Measurements from ENCODE around the gene PMM2. TPM values are rescaled to one million over a fixed set of nuclear protein-coding genes. Genes with fewer than 3 reads are reported as not detected.

Gene PMM2
- total and polyA plus RNA-seq, 3 experiments from 2014 or later = 31.2 to 63.3 (median 58.9) TPM

DNA sequence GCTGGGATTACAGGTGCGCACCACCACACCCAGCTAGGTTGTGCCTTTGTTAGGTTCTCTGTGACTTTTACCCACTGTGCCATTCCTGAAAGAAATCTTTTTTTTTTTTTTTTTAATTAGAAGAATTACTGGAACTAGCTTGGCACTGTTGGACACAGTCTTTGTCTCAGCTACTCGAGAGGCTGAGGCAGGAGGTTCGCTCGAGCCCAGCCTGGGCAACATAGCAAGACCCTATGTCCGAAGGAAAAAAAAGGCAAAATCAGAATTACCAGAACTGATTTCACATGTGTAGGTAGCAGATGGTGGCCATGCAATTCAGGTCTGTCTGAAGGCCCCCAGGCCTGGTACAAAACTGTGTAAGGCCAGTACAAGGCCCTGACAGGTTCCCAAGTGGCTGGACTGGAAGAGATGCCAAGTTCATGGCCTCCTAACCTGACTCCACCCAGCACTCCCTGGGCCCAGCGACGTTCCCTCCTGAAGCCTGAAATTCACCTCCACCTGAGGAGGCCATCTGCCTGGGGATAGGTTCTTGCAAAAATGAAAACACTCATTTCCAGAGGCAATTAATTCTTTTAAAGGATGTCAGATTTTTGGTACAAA is 48.2 kb downstream of the PMM2 start:
- Histone ChIP-seq H3K9me3 (ENCODE audit: low read length) (no peaks in the 10 kb centered on the region), H3K36me3 (ENCODE audit: insufficient read depth, low read length) (no peaks in the 10 kb centered on the region), H3K4me3 (ENCODE audit: low read length) (no peak overlapping the region), H3K27ac (ENCODE audit: low read depth, low read length) (no peak overlapping the region), H3K27me3 (ENCODE audit: insufficient read depth, low read length, poor library complexity, severe bottlenecking) (no peaks in the 10 kb centered on the region), H3K4me1 (ENCODE audit: insufficient read depth, low read length) (no peaks in the 10 kb centered on the region)
- Mint-ChIP-seq H3K27ac (peak overlapping the region in 1 of 8 donors; percentile 29), H3K9me3 (no peaks in the 10 kb centered on the region), H3K27me3 (peaks cover 0 to 1% of the 10 kb centered on the region in 2 donors), H3K36me3 (peaks cover 0 to 44% (median 3%) of the 10 kb centered on the region in 3 donors), H3K4me1 (peaks cover 10 to 21% (median 14%) of the 10 kb centered on the region in 3 donors), H3K4me3 (no peak overlapping the region)
- ChIA-PET CTCF (no interaction called here), POLR2A (no interaction called here)
- no peak for DNase-seq

DNA sequence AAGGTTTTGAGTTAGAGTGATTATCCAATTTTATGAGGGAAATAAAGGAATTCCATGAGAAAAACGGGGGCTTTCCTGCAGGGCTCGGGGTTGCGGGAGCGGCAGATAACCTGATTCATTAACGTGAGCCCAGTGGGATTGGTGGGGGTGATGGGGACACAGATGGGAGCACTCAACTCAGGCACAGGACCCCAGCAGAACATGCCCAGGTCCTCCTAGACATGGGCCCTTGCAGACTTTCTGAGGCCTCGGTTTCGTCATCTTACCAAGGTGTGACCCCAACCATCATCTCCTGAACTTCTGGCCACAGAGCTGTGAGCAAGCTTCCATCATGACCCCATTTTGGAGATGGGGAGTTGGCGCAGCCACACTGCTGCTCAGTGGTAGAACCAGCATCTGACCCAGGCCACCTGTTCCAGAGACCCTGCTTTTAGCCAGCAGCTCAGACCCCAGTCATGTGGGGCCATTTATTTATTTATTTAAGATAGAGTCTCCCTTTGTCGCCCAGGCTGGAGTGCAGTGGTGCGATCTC is 48.8 kb downstream of the PMM2 start:
- CTCF ChIA-PET = no interaction called here
- no peaks in the 10 kb centered on the region for H3K4me1 ChIP-seq (ENCODE audit: insufficient read depth, low read length)
- Mint-ChIP-seq H3K27ac (no peak overlapping the region), H3K4me3 (no peak overlapping the region), H3K36me3 (peaks cover 0 to 48% (median 3%) of the 10 kb centered on the region in 3 donors), H3K4me1 (peaks cover 13 to 23% (median 16%) of the 10 kb centered on the region in 3 donors), H3K9me3 (no peaks in the 10 kb centered on the region), H3K27me3 (peaks cover 0 to 1% of the 10 kb centered on the region in 2 donors)
- H3K36me3 ChIP-seq (ENCODE audit: insufficient read depth, low read length) = no peaks in the 10 kb centered on the region
- H3K27ac ChIP-seq (ENCODE audit: low read depth, low read length) = no peak overlapping the region
- POLR2A ChIA-PET = no interaction called here
- no peak overlapping the region for H3K4me3 ChIP-seq (ENCODE audit: low read length)
- H3K27me3 ChIP-seq (ENCODE audit: insufficient read depth, low read length, poor library complexity, severe bottlenecking) = no peaks in the 10 kb centered on the region
- H3K9me3 ChIP-seq (ENCODE audit: low read length) = no peaks in the 10 kb centered on the region
- no peak for DNase-seq

DNA sequence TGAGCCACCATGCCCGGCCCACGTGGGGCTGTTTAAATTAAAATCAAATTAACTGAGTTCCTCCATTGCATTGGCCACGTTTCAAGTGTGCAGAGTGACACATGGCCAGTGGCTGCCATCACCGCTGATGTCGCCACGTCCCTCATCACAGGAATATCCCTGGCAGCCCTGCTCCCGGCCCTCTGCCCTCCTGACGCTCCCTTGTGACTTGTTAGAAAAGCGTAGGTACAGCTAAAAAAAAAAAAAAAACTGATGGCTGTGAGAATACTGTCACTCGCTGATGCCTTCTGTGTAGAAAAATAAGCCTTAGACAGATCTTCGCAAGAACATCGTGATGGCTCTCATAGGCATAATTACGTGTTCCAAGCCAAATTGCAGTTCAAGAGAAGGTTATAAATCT is 49.5 kb downstream of the PMM2 start:
- DNase-seq = no peak
- Mint-ChIP-seq H3K4me3 (no peak overlapping the region), H3K27ac (peak overlapping the region in 2 of 8 donors; percentile 12 to 17), H3K9me3 (no peaks in the 10 kb centered on the region), H3K4me1 (peaks cover 16 to 24% (median 16%) of the 10 kb centered on the region in 3 donors), H3K27me3 (peaks cover 0 to 1% of the 10 kb centered on the region in 2 donors), H3K36me3 (peaks cover 0 to 51% (median 3%) of the 10 kb centered on the region in 3 donors)
- H3K27ac ChIP-seq (ENCODE audit: low read depth, low read length) = no peak overlapping the region
- H3K27me3 ChIP-seq (ENCODE audit: insufficient read depth, low read length, poor library complexity, severe bottlenecking) = no peaks in the 10 kb centered on the region
- H3K36me3 ChIP-seq (ENCODE audit: insufficient read depth, low read length) = no peaks in the 10 kb centered on the region
- H3K4me1 ChIP-seq (ENCODE audit: insufficient read depth, low read length) = no peaks in the 10 kb centered on the region
- H3K4me3 ChIP-seq (ENCODE audit: low read length) = no peak overlapping the region
- H3K9me3 ChIP-seq (ENCODE audit: low read length) = no peaks in the 10 kb centered on the region
- CTCF ChIA-PET = no interaction called here
- POLR2A ChIA-PET = no interaction called here

DNA sequence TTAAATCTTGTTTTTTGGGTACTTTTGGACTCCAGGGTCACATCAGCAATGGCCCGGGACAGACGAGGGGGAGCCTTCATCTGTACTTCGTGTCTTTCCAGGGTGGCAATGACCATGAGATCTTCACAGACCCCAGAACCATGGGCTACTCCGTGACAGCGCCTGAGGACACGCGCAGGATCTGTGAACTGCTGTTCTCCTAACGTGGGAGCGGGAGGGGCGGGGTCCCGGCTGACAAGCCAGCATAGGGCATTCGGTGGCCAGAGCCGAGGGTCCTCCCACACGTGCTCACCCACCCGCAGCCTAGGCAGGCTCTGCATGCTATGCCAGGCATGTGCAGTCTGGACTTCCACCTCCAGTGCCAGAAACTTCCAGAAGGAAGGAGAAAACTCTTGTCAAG is 50.0 kb downstream of the PMM2 start:
- H3K36me3 Mint-ChIP-seq = peaks cover 0 to 54% (median 3%) of the 10 kb centered on the region in 3 donors
- POLR2A ChIA-PET = no interaction called here
- CTCF ChIA-PET = no interaction called here
- peaks cover 0 to 1% of the 10 kb centered on the region in 2 donors for H3K27me3 Mint-ChIP-seq
- Histone ChIP-seq H3K36me3 (ENCODE audit: insufficient read depth, low read length) (no peaks in the 10 kb centered on the region), H3K4me3 (ENCODE audit: low read length) (no peak overlapping the region), H3K27ac (ENCODE audit: low read depth, low read length) (no peak overlapping the region), H3K27me3 (ENCODE audit: insufficient read depth, low read length, poor library complexity, severe bottlenecking) (no peaks in the 10 kb centered on the region), H3K9me3 (ENCODE audit: low read length) (no peaks in the 10 kb centered on the region), H3K4me1 (ENCODE audit: insufficient read depth, low read length) (no peaks in the 10 kb centered on the region)
- peak overlapping the region in 1 of 8 donors; percentile 17 for H3K27ac Mint-ChIP-seq
- no peaks in the 10 kb centered on the region for H3K9me3 Mint-ChIP-seq
- no peak for DNase-seq
- no peak overlapping the region for H3K4me3 Mint-ChIP-seq
- H3K4me1 Mint-ChIP-seq = peaks cover 16 to 21% (median 16%) of the 10 kb centered on the region in 3 donors

DNA sequence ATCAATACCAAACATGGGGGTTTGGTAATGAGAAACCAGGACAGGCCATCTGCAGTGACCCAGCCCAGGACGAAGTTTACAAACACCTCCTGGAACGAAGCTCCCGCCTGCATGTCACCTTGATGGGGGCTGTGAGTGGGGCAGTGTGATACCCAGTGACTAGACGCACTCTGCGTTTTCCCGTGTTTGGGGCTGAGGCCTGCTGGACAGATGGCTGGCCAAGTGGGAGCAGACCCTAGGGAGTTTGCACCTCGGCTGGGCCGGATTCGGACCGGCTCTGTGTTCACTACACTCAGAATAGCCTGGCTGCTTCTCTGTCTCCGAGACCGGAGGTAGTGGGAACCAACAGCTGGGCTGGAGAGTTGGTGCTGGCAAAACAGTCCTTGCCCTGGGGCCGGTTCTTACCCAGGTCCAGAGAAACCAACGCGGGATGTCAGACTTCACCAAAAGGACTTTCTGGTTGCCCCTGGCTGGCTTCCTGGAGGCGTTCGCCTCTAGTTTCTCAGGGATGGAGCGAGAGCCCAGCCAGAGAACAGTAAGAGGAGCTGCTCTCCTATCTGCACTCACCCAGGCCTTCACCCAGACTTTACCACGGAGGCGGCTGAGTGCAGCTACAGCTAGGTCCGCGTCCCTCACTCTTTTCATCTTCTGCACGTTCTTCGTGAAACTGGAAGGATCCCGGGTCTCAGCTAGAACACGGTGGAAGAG is 50.7 kb downstream of the PMM2 start:
- no peak for DNase-seq
- no peaks in the 10 kb centered on the region for H3K4me1 ChIP-seq (ENCODE audit: insufficient read depth, low read length)
- POLR2A ChIA-PET = interaction anchor here (0.5 kb wide), 1 partner anchor 119 kb away, joined by 3 read pairs; no protein-coding TSS in a partner anchor
- CTCF ChIA-PET = no interaction called here
- Mint-ChIP-seq H3K4me3 (no peak overlapping the region), H3K27ac (peak overlapping the region in 1 of 8 donors; percentile 54), H3K36me3 (peaks cover 0 to 61% (median 3%) of the 10 kb centered on the region in 3 donors), H3K27me3 (peaks cover 0 to 1% of the 10 kb centered on the region in 2 donors), H3K9me3 (no peaks in the 10 kb centered on the region), H3K4me1 (peaks cover 16 to 24% (median 22%) of the 10 kb centered on the region in 3 donors)
- H3K36me3 ChIP-seq (ENCODE audit: insufficient read depth, low read length) = no peaks in the 10 kb centered on the region
- H3K27ac ChIP-seq (ENCODE audit: low read depth, low read length) = no peak overlapping the region
- H3K9me3 ChIP-seq (ENCODE audit: low read length) = no peaks in the 10 kb centered on the region
- H3K27me3 ChIP-seq (ENCODE audit: insufficient read depth, low read length, poor library complexity, severe bottlenecking) = no peaks in the 10 kb centered on the region
- H3K4me3 ChIP-seq (ENCODE audit: low read length) = no peak overlapping the region

DNA sequence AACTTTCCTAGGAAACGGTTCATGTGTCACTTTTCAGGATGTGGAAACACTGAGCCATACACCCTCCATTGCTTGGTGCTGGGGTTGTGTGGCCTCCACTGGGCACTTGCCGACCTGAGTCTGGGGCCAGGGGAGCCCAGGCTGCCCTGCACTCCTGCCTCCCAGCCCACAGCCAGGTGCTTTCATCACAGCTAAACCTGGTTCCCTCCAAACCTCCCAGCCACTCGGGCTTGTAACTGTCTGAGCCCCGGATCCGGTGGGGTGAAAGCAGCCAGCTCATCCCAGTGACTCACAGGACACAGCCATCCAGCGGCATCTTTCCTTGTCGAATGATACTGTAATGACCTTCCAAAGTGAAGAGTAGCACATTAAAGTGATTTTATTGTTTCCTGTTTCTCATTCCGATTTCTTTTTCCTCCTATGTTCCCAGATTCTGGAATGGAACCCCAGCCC is 51.3 kb downstream of the PMM2 start:
- no peak overlapping the region for H3K4me3 ChIP-seq (ENCODE audit: low read length)
- H3K4me3 Mint-ChIP-seq = no peak overlapping the region
- H3K27ac Mint-ChIP-seq = peak overlapping the region in 3 of 8 donors; percentile 17 to 85 (median 50)
- H3K9me3 ChIP-seq (ENCODE audit: low read length) = no peaks in the 10 kb centered on the region
- H3K27me3 ChIP-seq (ENCODE audit: insufficient read depth, low read length, poor library complexity, severe bottlenecking) = no peaks in the 10 kb centered on the region
- no peak overlapping the region for H3K27ac ChIP-seq (ENCODE audit: low read depth, low read length)
- no peaks in the 10 kb centered on the region for H3K4me1 ChIP-seq (ENCODE audit: insufficient read depth, low read length)
- peaks cover 0 to 1% of the 10 kb centered on the region in 2 donors for H3K27me3 Mint-ChIP-seq
- H3K9me3 Mint-ChIP-seq = no peaks in the 10 kb centered on the region
- H3K36me3 ChIP-seq (ENCODE audit: insufficient read depth, low read length) = no peaks in the 10 kb centered on the region
- CTCF ChIA-PET = no interaction called here
- no peak for DNase-seq
- peaks cover 0 to 63% (median 3%) of the 10 kb centered on the region in 3 donors for H3K36me3 Mint-ChIP-seq
- peaks cover 16 to 27% (median 27%) of the 10 kb centered on the region in 3 donors for H3K4me1 Mint-ChIP-seq
- POLR2A ChIA-PET = no interaction called here

DNA sequence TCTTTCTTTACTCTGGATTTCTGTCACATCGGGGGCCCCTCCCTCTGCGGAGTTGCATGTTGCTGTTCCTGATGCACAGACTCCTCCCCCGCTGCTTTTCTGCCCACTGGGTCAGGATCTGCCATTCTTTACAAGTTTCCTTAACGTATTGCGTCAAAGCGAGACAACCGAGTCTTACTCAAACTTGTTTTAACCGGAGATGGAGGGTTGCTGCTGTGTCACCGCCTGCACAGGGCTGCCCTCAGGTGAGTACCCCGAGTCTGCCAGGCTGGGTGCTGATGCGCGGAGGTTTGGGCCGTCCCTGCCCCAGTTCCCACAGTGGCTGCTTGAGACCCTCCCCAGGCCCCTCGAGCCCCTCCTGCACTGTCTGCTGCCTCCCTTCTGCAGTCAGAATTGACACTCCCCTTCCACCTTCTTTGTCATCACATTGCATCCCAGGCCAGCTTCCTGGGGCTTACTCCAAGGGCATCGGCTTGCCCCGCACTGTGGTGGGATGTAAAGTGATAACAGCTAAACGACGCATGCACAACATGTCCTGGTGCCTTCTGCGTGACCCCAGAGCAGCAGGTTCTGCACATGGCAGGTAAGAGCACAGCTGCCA is 51.9 kb downstream of the PMM2 start:
- CTCF ChIA-PET = interaction anchor here (1.8 kb wide), 1 partner anchor 14 kb away, joined by 5 read pairs; no protein-coding TSS in a partner anchor

More for the DNA sequence above, 51.9 kb downstream of the PMM2 start:
- Histone ChIP-seq H3K36me3 (ENCODE audit: insufficient read depth, low read length) (no peaks in the 10 kb centered on the region), H3K27ac (ENCODE audit: low read depth, low read length) (no peak overlapping the region), H3K4me1 (ENCODE audit: insufficient read depth, low read length) (no peaks in the 10 kb centered on the region), H3K9me3 (ENCODE audit: low read length) (no peaks in the 10 kb centered on the region), H3K4me3 (ENCODE audit: low read length) (no peak overlapping the region), H3K27me3 (ENCODE audit: insufficient read depth, low read length, poor library complexity, severe bottlenecking) (no peaks in the 10 kb centered on the region)
- H3K4me1 Mint-ChIP-seq = peaks cover 16 to 27% (median 25%) of the 10 kb centered on the region in 3 donors
- H3K4me3 Mint-ChIP-seq = no peak overlapping the region
- H3K36me3 Mint-ChIP-seq = peaks cover 0 to 67% (median 3%) of the 10 kb centered on the region in 3 donors
- POLR2A ChIA-PET = no interaction called here
- no peaks in the 10 kb centered on the region for H3K9me3 Mint-ChIP-seq
- H3K27ac Mint-ChIP-seq = peak overlapping the region in 5 of 8 donors; percentile 17 to 85 (median 50)
- DNase-seq = no peak
- peaks cover 0 to 1% of the 10 kb centered on the region in 2 donors for H3K27me3 Mint-ChIP-seq
